ENCODE measurements around the gene MPC1. TPM values are rescaled to one million over a fixed set of nuclear protein-coding genes. Genes with fewer than 3 reads are reported as not detected.

Gene MPC1
- total RNA-seq, 3 donors from 2014 or later (not counting 1 experiment from before 2014, with no cell fraction given) = 26.3 to 31.1 (median 30.4) TPM

- intact Hi-C loops (cut with micrococcal nuclease) = no loop called here
Observed at GRCh38 chr6:166411721-166412151, 29.0 kb upstream of the MPC1 start.

GRCh38 chr6:166411271-166411670 lies 28.5 kb upstream of the MPC1 start:
- H3K4me1 ChIP-seq (ENCODE audit: control insufficient read depth, insufficient read depth, low read length) = peaks cover 52% of the 10 kb centered on the region
- no peak overlapping the region for H3K27ac Mint-ChIP-seq
- DNase-seq (no peak), ATAC-seq (peak in 1 of 3 donors; percentile 26)
- H3K36me3 ChIP-seq (ENCODE audit: control insufficient read depth, insufficient read depth, low read length) = no peaks in the 10 kb centered on the region
- H3K36me3 Mint-ChIP-seq = no peaks in the 10 kb centered on the region
- intact Hi-C loops (cut with micrococcal nuclease) = no loop called here
- H3K9me3 Mint-ChIP-seq = peaks cover 3 to 7% of the 10 kb centered on the region in 2 donors
- TF ChIP-seq CTCF (IDR thresholded peaks at IDR 0.05) = no peak
- H3K27ac ChIP-seq (ENCODE audit: low read length) = no peak overlapping the region
- no peaks in the 10 kb centered on the region for H3K27me3 ChIP-seq (ENCODE audit: control insufficient read depth, insufficient read depth, low read length)
- peaks cover 3% of the 10 kb centered on the region for H3K9me3 ChIP-seq (ENCODE audit: control insufficient read depth, insufficient read depth, low read length)
- WGBS (ENCODE audit: insufficient coverage) = 71% methylated on average over 15 of the region's 15 CpGs
- no peak overlapping the region for H3K4me3 ChIP-seq (ENCODE audit: low read length)
- H3K4me1 Mint-ChIP-seq = peaks cover 28 to 43% of the 10 kb centered on the region in 2 donors
- H3K4me3 Mint-ChIP-seq = peak overlapping the region; percentile 28
- H3K27me3 Mint-ChIP-seq (ENCODE audit: low read depth in 2 of 2) = peaks cover 18 to 26% of the 10 kb centered on the region in 2 donors

More at GRCh38 chr6:166411721-166412151, 29.0 kb upstream of the MPC1 start:
- Mint-ChIP-seq H3K4me1 (peaks cover 32 to 48% of the 10 kb centered on the region in 2 donors), H3K27me3 (ENCODE audit: low read depth in 2 of 2) (peaks cover 18 to 28% of the 10 kb centered on the region in 2 donors), H3K36me3 (no peaks in the 10 kb centered on the region), H3K9me3 (peaks cover 3 to 11% of the 10 kb centered on the region in 2 donors), H3K27ac (peak overlapping the region in 1 of 2 donors; percentile 18), H3K4me3 (peak overlapping the region; percentile 26)
- Histone ChIP-seq H3K27ac (ENCODE audit: low read length) (no peak overlapping the region), H3K4me1 (ENCODE audit: control insufficient read depth, insufficient read depth, low read length) (peaks cover 57% of the 10 kb centered on the region), H3K36me3 (ENCODE audit: control insufficient read depth, insufficient read depth, low read length) (no peaks in the 10 kb centered on the region), H3K27me3 (ENCODE audit: control insufficient read depth, insufficient read depth, low read length) (no peaks in the 10 kb centered on the region), H3K9me3 (ENCODE audit: control insufficient read depth, insufficient read depth, low read length) (peaks cover 3% of the 10 kb centered on the region), H3K4me3 (ENCODE audit: low read length) (no peak overlapping the region)
- peak in 1 of 2 donors; percentile 73 for DNase-seq
- 17% methylated on average over 12 of the region's 12 CpGs for whole genome bisulfite sequencing (ENCODE audit: insufficient coverage)
- no peak for TF ChIP-seq CTCF (IDR thresholded peaks at IDR 0.05)
- peak in 2 of 3 donors; percentile 41 to 42 for ATAC-seq

- Histone ChIP-seq H3K36me3 (ENCODE audit: control insufficient read depth, insufficient read depth, low read length) (no peaks in the 10 kb centered on the region), H3K9me3 (ENCODE audit: control insufficient read depth, insufficient read depth, low read length) (no peaks in the 10 kb centered on the region), H3K27me3 (ENCODE audit: control insufficient read depth, insufficient read depth, low read length) (no peaks in the 10 kb centered on the region), H3K4me3 (ENCODE audit: low read length) (no peak overlapping the region), H3K4me1 (ENCODE audit: control insufficient read depth, insufficient read depth, low read length) (peaks cover 45% of the 10 kb centered on the region), H3K27ac (ENCODE audit: low read length) (no peak overlapping the region)
- peak in 1 of 2 donors; percentile 20 for DNase-seq
- H3K4me3 Mint-ChIP-seq = no peak overlapping the region
- no peaks in the 10 kb centered on the region for H3K36me3 Mint-ChIP-seq
- 78% methylated on average over 10 of the region's 10 CpGs for WGBS (ENCODE audit: insufficient coverage)
- H3K27me3 Mint-ChIP-seq (ENCODE audit: low read depth in 2 of 2) = peaks cover 18 to 27% of the 10 kb centered on the region in 2 donors
- H3K9me3 Mint-ChIP-seq = no peaks in the 10 kb centered on the region
- no peak for TF ChIP-seq CTCF (IDR thresholded peaks at IDR 0.05)
- intact Hi-C loops (cut with micrococcal nuclease) = no loop called here
- peaks cover 20 to 35% of the 10 kb centered on the region in 2 donors for H3K4me1 Mint-ChIP-seq
- H3K27ac Mint-ChIP-seq = no peak overlapping the region
- no peak for ATAC-seq
Observed at GRCh38 chr6:166410426-166410935, 27.7 kb upstream of the MPC1 start.

All from natural killer cell (primary cell).